Liver (tissue), 9 donors: Measurements from ENCODE around the gene CLRN3. TPM values are rescaled to one million over a fixed set of nuclear protein-coding genes. Genes with fewer than 3 reads are reported as not detected.

Experiments
- DNase-seq: peaks from one replicate; pipeline ENCODE4 v3.0.0-alpha.2; 2017; ENCODE audit warnings: low spot score
- H3K27ac ChIP-seq, 2 donors: one replicate each; pipeline ENCODE4 v1.7.0; 2013; ENCODE audit warnings: inconsistent platforms in 2 of 2, low read length in 2 of 2, control low read depth in 1 of 2, low read depth in 1 of 2, mild to moderate bottlenecking in 1 of 2
- H3K27me3 ChIP-seq, 4 donors: one replicate each; pipeline versions ENCODE4 v1.6.1 to v1.7.0; 2013; ENCODE audit warnings: low read length in 3 of 4, inconsistent platforms in 1 of 4, mild to moderate bottlenecking in 1 of 4, moderate library complexity in 1 of 4; ENCODE audit not compliant: control insufficient read depth in 4 of 4, insufficient read depth in 4 of 4
- H3K36me3 ChIP-seq, 4 donors: one replicate each; pipeline versions ENCODE4 v1.6.1 to v1.7.0; 2013; ENCODE audit warnings: low read length in 3 of 4, mild to moderate bottlenecking in 3 of 4, low read depth in 1 of 4, moderate library complexity in 1 of 4; ENCODE audit not compliant: control insufficient read depth in 4 of 4, insufficient read depth in 3 of 4
- H3K4me1 ChIP-seq, 4 donors: one replicate each; pipeline versions ENCODE4 v1.6.1 to v1.7.0; 2013; ENCODE audit warnings: low read length in 3 of 4, mild to moderate bottlenecking in 3 of 4, moderate library complexity in 1 of 4; ENCODE audit not compliant: control insufficient read depth in 4 of 4, insufficient read depth in 4 of 4
- H3K4me3 ChIP-seq, 3 donors: one replicate each; pipeline versions ENCODE4 v1.6.1 to v1.7.0; 2013; ENCODE audit warnings: low read length in 3 of 3, control low read depth in 1 of 3, low read depth in 1 of 3, mild to moderate bottlenecking in 1 of 3
- H3K9ac ChIP-seq, 2 donors: one replicate each; pipeline ENCODE4 v1.7.0; 2013; ENCODE audit warnings: low read length in 2 of 2, mild to moderate bottlenecking in 2 of 2, moderate library complexity in 2 of 2, control low read depth in 1 of 2, low read depth in 1 of 2
- H3K9me3 ChIP-seq, 4 donors: one replicate each; pipeline versions ENCODE4 v1.6.1 to v1.7.0; 2013; ENCODE audit warnings: low read length in 3 of 4; ENCODE audit not compliant: control insufficient read depth in 4 of 4
- EGR1 ChIP-seq, 2 donors: IDR thresholded peaks; 2 replicates each; pipeline ENCODE4 v1.6.1; 2016 to 2018; ENCODE audit warnings: antibody characterized with exemption in 2 of 2, low read depth in 2 of 2
- FOXA1 ChIP-seq: IDR thresholded peaks from 2 replicates; pipeline ENCODE4 v1.6.1; 2016; ENCODE audit warnings: antibody characterized with exemption
- FOXA2 ChIP-seq: IDR thresholded peaks from 2 replicates; pipeline ENCODE4 v1.6.1; 2016; ENCODE audit warnings: antibody characterized with exemption
- GABPA ChIP-seq, 2 donors: IDR thresholded peaks in 1 of 2; conservative IDR thresholded peaks in 1 of 2; 2 replicates each; pipeline ENCODE4 v1.6.1; 2016; ENCODE audit warnings: antibody characterized with exemption in 2 of 2, mild to moderate bottlenecking in 1 of 2, moderate library complexity in 1 of 2
- HNF4A ChIP-seq, 2 donors: conservative IDR thresholded peaks; 2 replicates each; pipeline ENCODE4 v1.6.1; 2016; ENCODE audit warnings: antibody characterized with exemption in 2 of 2, mild to moderate bottlenecking in 2 of 2
- HNF4G ChIP-seq: IDR thresholded peaks from 2 replicates; pipeline ENCODE4 v1.6.1; 2016; ENCODE audit warnings: antibody characterized with exemption
- JUND ChIP-seq, 2 donors: IDR thresholded peaks; 2 replicates each; pipeline ENCODE4 v1.6.1; 2016; ENCODE audit warnings: antibody characterized with exemption in 2 of 2
- NR2F2 ChIP-seq: IDR thresholded peaks from 2 replicates; pipeline ENCODE4 v1.6.1; 2016; ENCODE audit warnings: antibody characterized with exemption
- RAD21 ChIP-seq, 2 donors: IDR thresholded peaks; 2 replicates each; pipeline ENCODE4 v1.6.1; 2016; ENCODE audit warnings: antibody characterized with exemption in 2 of 2, mild to moderate bottlenecking in 2 of 2
- REST ChIP-seq: IDR thresholded peaks from 2 replicates; pipeline ENCODE4 v1.6.1; 2016; ENCODE audit warnings: antibody characterized with exemption, mild to moderate bottlenecking
- RXRA ChIP-seq, 2 donors: IDR thresholded peaks; 2 replicates each; pipeline ENCODE4 v1.6.1; 2017 to 2018; ENCODE audit warnings: antibody characterized with exemption in 2 of 2, mild to moderate bottlenecking in 1 of 2
- SP1 ChIP-seq: IDR thresholded peaks from 2 replicates; pipeline ENCODE4 v1.6.1; 2018; ENCODE audit warnings: antibody characterized with exemption, mild to moderate bottlenecking
- TAF1 ChIP-seq: conservative IDR thresholded peaks from 2 replicates; pipeline ENCODE4 v1.6.1; 2016; ENCODE audit warnings: antibody characterized with exemption, mild to moderate bottlenecking
- YY1 ChIP-seq: IDR thresholded peaks from 2 replicates; pipeline ENCODE4 v1.6.1; 2016; ENCODE audit warnings: antibody characterized with exemption, mild to moderate bottlenecking
- ZBTB33 ChIP-seq: IDR thresholded peaks from 2 replicates; pipeline ENCODE4 v1.6.1; 2016; ENCODE audit warnings: antibody characterized with exemption
- WGBS: extraction: QIAGEN DNeasy Blood & Tissue Kit; methylation state at CpG from one replicate; pipeline ENCODE4 v1.1.7; 2013; 5-methylcytosine and 5-hydroxymethylcytosine counted together
- polyA plus RNA-seq, 2 donors: library from polyadenylated mRNA; stranded (reverse) in 1 of 2; unstranded in 1 of 2; fragments of 200-250 nt in 1 of 2; fragments of >200 nt in 1 of 2; fragmentation: Nextera tagmentation in 1 of 2; extraction: Ambion mirVana in 1 of 2; gene quantifications; one replicate each; pipeline versions ENCODE4 v1.2.1 to v1.2.3, GENCODE V29; 2013 to 2015
- total RNA-seq, 2 donors: library from RNA; depleted of rRNA; stranded (reverse); fragments of >200 nt; gene quantifications; one replicate each; pipeline ENCODE4 v1.2.3, GENCODE V29; 2014
- TF ChIP-seq, protein P1 (sequence below): IDR thresholded peaks from 2 replicates; pipeline ENCODE4 v1.6.1; 2016; ENCODE audit warnings: antibody characterized with exemption
- TF ChIP-seq, protein P2 (sequence below): IDR thresholded peaks from 2 replicates; pipeline ENCODE4 v1.6.1; 2016; ENCODE audit warnings: antibody characterized with exemption
- TF ChIP-seq, protein P3 (sequence below): fragments of 150-350 bp; IDR thresholded peaks from 2 replicates; pipeline ENCODE4 v1.5.1; 2017; ENCODE audit warnings: improper control_type of control experiment, low read depth, low read length; ENCODE audit not compliant: missing input control
- donor health status: healthy.
- donor health status: healthy.
- donor health status: healthy.
- donor health status: healthy.
- donor health status: healthy.

The CLRN3 gene
- total and polyA plus RNA-seq, 4 donors: 0.33 to 16.9 (median 6.9) TPM

GRCh38 chr10:127899766-127900387 lies 7.1 kb upstream of the CLRN3 start:
- Histone ChIP-seq H3K4me3 (no peak overlapping the region), H3K36me3 (no peaks in the 10 kb centered on the region), H3K27me3 (no peaks in the 10 kb centered on the region), H3K9ac (no peak overlapping the region), H3K9me3 (no peaks in the 10 kb centered on the region), H3K27ac (no peak overlapping the region), H3K4me1 (no peaks in the 10 kb centered on the region)
- WGBS: 77% methylated on average over 3 of the region's 3 CpGs
- TF ChIP-seq TAF1 (no peak), HNF4G (no peak), JUND (IDR thresholded peaks at IDR 0.05) (no peak), YY1 (no peak), EGR1 (IDR thresholded peaks at IDR 0.05; ENCODE audit: low read depth in 2 of 2) (no peak), HNF4A (conservative IDR thresholded peaks at IDR 0.05) (no peak), RXRA (IDR thresholded peaks at IDR 0.05) (no peak), NR2F2 (no peak), GABPA (IDR thresholded peaks at IDR 0.05 in 1 of 2, conservative IDR thresholded peaks at IDR 0.05 in 1 of 2) (no peak), RAD21 (IDR thresholded peaks at IDR 0.05) (no peak), SP1 (no peak), FOXA1 (no peak)
- TF ChIP-seq, protein P1, sequence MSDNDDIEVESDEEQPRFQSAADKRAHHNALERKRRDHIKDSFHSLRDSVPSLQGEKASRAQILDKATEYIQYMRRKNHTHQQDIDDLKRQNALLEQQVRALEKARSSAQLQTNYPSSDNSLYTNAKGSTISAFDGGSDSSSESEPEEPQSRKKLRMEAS: no peak
- TF ChIP-seq, protein P2, sequence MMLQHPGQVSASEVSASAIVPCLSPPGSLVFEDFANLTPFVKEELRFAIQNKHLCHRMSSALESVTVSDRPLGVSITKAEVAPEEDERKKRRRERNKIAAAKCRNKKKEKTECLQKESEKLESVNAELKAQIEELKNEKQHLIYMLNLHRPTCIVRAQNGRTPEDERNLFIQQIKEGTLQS: no peak
- TF ChIP-seq, protein P3, sequence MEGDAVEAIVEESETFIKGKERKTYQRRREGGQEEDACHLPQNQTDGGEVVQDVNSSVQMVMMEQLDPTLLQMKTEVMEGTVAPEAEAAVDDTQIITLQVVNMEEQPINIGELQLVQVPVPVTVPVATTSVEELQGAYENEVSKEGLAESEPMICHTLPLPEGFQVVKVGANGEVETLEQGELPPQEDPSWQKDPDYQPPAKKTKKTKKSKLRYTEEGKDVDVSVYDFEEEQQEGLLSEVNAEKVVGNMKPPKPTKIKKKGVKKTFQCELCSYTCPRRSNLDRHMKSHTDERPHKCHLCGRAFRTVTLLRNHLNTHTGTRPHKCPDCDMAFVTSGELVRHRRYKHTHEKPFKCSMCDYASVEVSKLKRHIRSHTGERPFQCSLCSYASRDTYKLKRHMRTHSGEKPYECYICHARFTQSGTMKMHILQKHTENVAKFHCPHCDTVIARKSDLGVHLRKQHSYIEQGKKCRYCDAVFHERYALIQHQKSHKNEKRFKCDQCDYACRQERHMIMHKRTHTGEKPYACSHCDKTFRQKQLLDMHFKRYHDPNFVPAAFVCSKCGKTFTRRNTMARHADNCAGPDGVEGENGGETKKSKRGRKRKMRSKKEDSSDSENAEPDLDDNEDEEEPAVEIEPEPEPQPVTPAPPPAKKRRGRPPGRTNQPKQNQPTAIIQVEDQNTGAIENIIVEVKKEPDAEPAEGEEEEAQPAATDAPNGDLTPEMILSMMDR: no peak
- no peak for DNase-seq

DNA sequence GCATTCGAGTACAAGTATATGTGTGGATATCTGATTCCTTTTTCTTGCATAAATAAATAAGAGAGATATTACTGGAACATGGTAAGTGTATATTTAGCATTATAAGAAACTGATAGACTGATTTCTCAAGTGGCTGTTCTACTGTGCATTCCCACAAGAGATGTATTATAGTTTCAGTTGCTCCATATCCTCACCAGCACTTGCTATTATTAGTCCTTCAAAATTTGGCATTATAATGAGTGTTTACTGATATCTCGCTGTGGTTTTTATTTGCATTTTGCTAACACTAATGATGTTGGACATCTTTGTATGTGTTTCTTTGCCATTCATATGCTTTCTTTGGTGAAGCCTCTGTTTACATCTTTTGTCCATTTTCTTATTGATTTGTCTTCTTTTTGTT lies 4.4 kb upstream of the CLRN3 start:
- H3K27ac ChIP-seq: no peak overlapping the region
- H3K9me3 ChIP-seq: no peaks in the 10 kb centered on the region
- TF ChIP-seq NR2F2 (no peak), FOXA1 (no peak)
- H3K27me3 ChIP-seq: no peaks in the 10 kb centered on the region
- H3K4me3 ChIP-seq: no peak overlapping the region
- no peaks in the 10 kb centered on the region for H3K36me3 ChIP-seq
- no peak overlapping the region for H3K9ac ChIP-seq
- H3K4me1 ChIP-seq: peaks cover 0 to 7% (median 1%) of the 10 kb centered on the region in 4 donors
- WGBS: 88% methylated on average over 2 of the region's 2 CpGs
- no peak for DNase-seq

- Histone ChIP-seq H3K27ac (no peak overlapping the region), H3K4me1 (peaks cover 0 to 7% (median 1%) of the 10 kb centered on the region in 4 donors), H3K27me3 (no peaks in the 10 kb centered on the region), H3K9ac (no peak overlapping the region), H3K4me3 (no peak overlapping the region), H3K36me3 (no peaks in the 10 kb centered on the region), H3K9me3 (no peaks in the 10 kb centered on the region)
- TF ChIP-seq NR2F2 (no peak), HNF4G (no peak), GABPA (IDR thresholded peaks at IDR 0.05 in 1 of 2, conservative IDR thresholded peaks at IDR 0.05 in 1 of 2) (no peak), ZBTB33 (no peak), FOXA2 (no peak), JUND (IDR thresholded peaks at IDR 0.05) (no peak), REST (no peak), YY1 (no peak)
- TF ChIP-seq, protein P2: no peak
- DNase-seq: no peak
Observed at GRCh38 chr10:127896590-127896989, 3.8 kb upstream of the CLRN3 start.
